Measurements from ENCODE around the gene HCAR3.
"Not testable (repeated sequence)": the region's sequence is repeated elsewhere in the genome, so short reads cannot be mapped to it uniquely, and the experiment has no call there.

Gene HCAR3

DNA sequence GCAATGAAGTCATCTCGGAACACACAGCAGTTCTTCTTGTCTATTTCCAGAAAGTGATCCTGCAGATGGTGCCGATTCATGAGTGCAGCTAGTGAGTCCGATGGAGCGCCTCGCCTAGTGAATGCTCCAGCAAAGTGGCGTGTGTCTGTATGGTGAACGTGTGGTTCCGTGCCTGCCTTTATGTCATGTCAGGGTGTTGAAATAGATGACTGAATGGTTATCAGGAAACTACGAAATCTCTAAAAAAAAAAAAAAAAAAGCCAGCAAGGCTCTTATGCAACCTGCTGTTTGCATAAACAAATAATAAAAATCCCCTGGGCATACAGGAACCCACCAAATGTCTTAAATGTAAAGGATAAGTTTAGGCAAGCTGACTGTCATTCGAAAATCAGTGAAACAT lies at the start of gene HCAR3:
Gene HCAR3 (minus strand): TSS at position 154 of the 400 bp plus-strand sequence. CDS start 74 bp downstream, at position 80.
- DNase-seq (ENCODE audit: low spot score): not testable (repeated sequence)

DNA sequence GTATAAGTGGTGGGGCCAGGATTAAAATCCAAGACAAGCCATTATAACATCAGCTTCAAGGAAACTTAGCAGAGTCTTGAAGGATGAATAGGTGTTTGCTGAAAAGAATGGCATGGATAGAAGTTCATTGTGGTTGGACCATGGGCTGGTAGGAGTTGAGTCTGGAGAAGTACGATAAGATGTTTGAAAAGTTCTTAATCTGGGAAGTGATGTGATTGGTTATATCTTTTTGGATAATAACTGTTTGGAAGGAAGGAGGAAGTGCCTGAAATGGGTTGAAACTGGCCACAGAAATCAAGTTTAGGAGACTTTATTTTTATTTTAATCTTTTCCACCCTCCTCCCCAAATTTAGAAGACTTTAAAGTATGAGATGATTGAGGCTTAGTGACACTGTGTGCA lies 41.0 kb upstream of the HCAR3 start:
- no peak for DNase-seq (ENCODE audit: low spot score)

DNA sequence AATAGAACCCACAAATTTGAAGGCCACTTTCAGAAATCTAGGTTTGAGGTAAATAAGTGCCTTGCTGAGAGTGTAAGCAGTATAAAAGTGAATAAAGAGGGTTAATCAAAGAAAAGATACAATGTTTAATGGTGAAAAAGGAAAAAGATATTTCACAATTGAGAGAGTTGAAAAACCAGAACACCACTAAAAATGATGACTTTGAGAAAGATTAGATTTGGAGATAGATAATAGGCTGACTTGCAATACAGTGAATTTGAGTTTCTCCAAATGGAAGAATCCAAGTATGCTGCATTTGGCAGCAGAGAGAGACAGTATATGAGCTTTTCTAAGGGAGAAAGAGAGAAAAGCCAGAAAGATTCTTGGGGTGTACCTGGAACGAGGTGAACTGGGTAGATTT lies 38.2 kb upstream of the HCAR3 start:
- no peak for DNase-seq (ENCODE audit: low spot score)

DNA sequence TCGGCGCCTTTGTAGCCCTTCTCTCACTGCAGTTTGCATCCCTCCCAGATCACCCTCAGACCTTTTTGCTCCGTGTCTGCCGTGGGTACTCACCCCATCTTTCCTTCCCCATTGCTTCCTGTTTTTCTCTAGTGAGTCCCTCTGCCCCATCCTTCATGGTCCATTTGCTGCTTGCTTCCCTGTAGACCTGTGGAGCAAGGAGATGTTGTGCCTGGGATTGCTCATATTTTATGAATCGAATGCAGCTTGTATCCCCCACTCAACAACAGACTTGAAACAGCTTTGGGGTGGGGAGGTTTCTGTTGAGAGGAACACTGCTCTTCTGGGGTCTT lies 36.7 kb upstream of the HCAR3 start:
- DNase-seq (ENCODE audit: low spot score): no peak

DNA sequence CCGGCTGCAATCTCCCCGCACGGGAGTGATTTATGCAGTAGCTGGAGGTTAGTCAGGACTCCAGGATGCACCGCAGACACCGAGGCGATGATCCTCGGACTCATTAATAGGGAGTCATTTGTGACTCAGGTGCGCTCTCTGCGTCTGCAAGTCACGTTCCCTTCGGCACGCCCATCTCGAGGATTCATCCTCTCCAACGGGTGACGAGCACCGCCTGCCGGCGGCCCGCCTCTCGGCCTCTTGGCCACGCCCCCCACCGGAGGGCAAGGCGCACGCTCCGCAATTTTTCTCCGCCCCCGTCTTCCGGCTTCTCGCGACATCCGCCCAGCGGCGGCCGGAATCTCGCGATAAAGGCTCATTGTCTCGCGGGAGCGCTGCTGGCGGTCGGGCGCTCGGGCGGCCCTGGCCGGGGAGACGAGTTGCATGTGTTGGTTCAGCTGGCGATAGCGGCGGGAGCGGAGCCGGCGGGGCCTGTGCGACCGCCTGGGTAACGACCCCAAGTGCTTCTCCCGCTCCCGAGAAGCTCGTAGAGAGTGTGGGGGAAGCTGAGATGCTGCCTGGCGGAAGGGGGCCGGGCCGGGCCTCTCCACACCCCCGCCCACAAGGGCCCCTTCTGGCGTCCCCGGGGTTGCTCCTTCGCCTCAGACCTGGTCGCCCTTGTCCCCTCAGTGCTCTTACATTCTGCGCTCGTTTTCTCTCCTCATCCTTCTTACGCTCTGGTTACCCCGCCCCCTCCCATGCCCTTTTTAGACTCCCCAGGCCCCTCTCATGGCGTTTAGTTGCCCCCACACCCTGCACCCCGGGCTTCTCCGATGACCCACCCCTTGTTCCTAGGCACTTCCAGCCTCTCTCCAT lies 36.1 kb upstream of the HCAR3 start, which contains the start of gene DENR:
Gene DENR (plus strand): TSS at position 361 of the 855 bp plus-strand sequence. CDS start 878 bp downstream, outside the sequence.
- DNase-seq (ENCODE audit: low spot score): peak; percentile 100

DNA sequence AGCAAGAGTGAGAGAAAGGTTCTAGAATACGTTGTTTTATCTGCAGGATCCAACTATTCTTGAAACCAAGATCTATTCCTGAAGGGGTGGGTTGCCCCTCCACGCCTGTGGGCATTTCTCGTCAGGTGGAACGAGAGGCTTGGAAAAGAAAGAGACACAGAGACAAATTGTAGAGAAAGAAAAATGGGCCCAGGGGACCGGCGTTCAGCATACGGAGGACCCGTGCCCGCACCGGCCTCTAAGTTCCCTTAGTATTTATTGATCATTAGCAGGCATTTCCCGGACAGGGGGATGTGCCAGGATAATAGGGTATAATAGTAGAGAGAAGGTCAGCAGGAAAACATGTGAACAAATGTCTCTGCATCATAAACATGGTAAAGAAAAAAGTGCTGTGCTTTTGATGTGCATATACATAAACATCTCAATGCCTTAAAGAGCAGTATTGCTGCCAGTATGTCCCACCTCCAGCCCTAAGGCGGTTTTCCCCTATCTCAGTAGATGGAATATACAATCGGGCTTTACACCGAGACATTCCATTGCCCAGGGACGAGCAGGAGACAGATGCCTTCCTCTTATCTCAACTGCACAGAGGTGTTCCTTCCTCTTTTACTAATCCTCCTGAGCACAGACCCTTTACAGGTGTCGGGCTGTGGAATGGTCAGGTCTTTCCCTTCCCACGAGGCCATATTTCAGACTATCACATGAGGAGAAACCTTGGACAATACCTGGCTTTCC lies 34.3 kb upstream of the HCAR3 start:
- not testable (repeated sequence) for DNase-seq (ENCODE audit: low spot score)

DNA sequence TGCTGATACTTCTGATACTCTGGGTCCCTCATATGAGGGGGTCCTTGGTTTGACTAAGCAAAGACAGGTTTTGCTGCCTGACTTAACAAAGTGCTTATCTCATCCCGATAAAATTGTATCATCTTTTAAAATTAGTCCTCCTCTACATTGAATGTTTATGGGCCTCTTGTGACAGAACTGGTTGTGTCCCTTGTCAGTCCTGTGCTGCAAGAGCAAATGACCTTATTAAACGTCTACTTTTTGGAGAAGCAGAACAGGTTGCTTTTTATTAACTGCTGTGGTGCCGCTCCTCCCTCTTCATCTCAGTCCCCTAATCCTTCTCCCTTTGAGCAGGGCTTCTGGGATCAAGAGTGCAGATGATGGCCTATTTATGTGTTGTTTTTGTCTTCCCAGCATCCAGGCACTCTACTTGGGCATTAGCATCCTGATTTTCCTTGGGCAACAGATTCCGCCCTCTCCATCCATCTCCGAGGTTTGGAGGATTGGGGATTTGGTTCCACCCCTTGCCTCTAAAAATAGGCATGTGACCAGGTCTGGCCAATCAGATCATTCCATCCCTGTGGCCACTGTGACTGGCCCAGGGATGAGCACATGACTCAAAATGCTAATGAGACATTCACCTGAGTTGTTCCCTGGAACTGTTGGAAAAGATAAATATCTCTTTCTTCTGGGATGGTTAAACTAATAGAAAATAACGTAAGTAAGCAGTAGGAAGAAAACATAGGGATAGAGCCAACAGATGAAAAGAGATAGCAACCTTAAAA lies 33.1 kb upstream of the HCAR3 start:
- no peak for DNase-seq (ENCODE audit: low spot score)

DNA sequence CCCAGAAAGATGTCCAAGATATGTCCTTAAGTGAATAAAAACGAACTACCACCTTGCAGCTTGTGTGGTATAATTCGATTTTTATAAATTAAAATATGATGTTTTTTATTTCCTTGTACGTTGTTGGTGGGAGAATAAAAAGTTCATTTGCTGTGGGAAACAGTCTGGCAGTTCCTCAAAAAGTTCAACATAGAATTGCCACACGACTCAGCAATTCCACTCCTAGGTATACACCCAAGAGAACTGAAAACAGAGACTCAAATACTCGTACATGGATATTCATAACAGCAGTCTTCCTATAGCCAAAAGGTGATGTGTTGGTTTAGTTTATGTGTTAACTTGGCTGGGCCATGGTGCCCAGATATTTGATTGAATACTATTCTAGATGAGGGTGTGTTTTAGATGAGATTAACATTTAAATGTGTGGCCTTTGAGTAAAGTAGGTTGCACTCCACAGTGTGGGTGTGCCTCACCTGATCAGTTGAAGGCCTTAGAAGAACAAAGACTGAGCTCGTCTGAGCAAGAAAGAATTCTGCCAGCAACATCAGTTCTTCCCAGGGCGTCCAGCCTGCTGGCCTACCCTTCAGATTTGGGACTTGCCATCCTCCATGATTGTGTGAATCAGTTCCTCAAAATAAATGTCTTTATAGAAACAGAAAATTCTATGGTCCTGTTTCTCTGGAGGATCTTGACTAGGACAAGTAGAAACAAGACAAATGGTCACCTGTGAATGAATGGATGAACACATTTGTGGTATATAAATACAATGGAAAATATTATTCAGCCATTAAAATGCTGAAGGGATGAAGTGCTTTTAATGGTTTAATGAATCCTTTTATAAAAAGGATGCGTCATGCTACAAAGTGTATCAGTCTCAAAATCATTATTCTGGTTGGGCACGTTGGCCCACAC lies 30.9 kb upstream of the HCAR3 start:
- DNase-seq (ENCODE audit: low spot score): no peak

DNA sequence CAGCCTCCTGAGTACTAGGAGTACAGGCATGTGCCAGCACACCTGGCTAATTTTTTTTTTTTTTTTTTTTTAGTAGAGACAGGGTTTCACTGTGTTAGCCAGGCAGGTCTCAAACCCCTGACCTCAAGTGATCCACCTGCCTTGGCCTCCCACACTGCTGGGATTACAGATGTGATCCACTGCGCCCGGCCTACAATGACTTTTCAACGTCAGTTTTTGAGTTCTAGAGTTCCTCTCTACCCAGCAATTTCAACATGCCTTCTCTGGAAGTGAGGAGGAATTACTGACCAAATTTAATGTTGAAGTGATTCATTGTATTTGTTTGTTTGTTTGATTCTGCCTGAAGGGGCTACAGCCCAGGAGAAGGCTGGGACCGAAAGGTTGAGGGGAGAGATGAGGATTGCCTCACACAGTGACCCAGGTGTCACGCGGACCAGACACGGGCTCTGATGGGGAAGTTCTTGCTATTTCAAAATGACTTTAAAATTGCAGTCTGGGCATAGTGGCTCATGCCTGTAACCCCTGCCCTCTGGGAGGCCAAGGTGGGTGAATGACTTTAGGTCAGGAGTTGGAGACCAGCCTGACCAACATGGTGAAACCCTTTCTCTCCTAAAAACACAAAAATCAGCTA lies 27.4 kb upstream of the HCAR3 start:
- DNase-seq (ENCODE audit: low spot score): no peak

DNA sequence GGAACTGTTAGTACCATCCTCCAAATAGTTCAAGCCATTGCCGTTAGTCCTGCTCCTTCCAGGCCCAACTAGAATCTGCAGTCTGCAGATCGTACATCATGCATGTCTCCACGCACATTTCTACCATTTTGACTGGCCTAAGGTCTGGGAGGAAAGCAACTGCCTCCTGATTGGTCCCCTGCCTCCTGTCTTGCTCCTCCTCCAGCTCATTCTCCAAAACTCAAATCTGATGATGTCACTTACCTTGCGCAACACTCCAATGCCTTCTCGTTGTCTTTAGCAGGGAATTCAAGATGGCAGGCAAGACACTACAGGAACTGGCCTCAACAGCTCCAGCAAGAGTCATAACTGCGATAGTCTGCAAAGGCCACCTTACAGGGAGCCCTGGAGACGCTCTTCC lies 23.7 kb upstream of the HCAR3 start:
- no peak for DNase-seq (ENCODE audit: low spot score)

DNA sequence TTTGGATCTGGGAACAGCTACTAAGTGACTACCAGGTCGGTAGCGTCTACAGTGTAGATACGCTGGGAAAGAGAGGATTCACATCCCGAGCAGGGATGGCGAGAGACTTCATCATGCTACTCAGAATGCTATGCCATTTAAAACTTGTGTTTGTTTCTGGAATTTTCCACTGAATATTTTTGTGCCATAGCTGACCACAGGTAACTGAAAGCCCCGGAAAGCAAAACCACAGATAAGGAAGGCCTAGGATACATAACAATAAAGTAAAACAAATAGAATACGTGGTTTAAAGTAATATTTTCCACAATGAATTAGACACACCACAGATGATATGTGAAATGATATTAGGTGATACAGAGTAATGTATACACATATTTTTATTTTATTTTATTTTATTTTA lies 22.0 kb upstream of the HCAR3 start:
- no peak for DNase-seq (ENCODE audit: low spot score)

DNA sequence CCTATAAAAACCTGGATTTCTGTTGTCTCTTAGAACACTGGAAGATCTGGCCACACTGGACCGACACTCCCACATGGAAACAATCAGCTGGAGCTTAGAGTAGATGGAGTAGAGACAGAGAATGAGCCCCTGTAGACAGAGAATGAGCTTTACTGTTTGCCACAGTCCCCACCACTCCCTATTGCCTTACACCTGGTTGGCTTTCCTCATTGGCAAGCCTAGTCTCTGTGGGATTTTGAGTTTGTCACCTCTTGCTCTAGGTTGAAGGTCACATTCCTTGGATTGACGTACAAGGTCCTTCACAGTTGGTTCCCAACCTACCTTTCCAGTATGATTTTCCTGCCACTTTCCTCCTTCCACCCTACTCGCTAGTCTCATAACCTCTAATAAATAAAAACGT lies 16.0 kb upstream of the HCAR3 start:
- DNase-seq (ENCODE audit: low spot score): no peak

DNA sequence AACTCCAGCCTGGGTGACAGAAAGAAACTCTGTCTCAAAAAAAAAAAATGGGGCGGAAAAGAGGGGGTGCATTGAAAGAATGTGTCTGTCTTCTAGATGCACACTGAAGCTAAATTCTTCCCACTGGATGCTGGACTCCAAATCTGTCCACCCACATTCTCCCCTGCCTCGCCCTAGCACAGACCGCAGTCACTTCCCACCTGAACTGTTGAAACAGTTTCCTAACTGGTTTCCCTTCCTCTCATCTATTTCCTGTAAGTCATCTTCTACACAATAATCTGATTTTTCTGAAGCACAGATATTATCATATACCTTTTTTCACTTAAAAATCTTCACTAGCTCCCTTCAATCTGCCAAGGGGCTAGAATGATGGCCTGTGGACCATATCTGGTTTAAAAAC lies 15.6 kb upstream of the HCAR3 start:
- no peak for DNase-seq (ENCODE audit: low spot score)

DNA sequence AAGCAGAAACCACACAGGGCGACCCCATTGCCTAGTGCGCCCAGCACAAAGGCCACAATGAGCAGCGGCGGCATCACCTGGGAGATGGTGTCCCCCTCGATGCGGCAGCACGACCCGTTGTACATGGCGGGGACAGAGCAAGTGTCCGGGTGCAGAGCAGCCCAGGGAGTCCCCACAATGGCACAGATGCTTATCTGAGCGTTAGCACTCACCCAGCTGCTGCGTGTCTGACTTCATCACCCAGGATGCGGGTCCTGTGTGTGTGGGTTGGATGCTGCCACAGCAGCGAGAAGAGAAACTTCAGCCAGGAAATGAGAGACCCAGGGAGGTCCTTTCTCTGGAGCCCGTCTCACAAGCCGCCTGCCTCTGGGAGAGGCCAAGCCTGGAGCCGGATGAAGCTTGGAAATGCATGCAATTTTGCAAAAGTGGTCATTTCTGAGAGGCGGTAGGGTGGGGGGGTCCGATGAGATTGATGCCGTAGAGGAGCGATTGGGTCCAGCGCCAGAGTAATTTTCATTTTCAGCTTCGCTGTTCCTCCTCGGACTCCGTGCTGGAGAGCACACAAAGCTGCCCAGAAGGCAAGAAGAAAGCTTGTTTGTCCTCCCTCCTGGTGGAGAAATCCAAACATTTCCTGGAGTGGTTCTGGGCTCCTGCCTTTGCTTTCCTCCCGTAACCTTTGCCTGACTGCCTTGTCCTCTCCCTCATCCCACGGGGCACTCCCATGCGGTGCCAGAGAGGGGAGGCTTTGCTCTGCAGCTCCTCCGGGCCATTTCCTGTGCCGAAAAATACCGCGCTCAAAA lies 13.8 kb upstream of the HCAR3 start, which contains the start of gene HCAR1:
Gene HCAR1 (minus strand): TSS at position 630 of the 800 bp plus-strand sequence. CDS start 505 bp downstream, at position 125.
- no peak for DNase-seq (ENCODE audit: low spot score)

DNA sequence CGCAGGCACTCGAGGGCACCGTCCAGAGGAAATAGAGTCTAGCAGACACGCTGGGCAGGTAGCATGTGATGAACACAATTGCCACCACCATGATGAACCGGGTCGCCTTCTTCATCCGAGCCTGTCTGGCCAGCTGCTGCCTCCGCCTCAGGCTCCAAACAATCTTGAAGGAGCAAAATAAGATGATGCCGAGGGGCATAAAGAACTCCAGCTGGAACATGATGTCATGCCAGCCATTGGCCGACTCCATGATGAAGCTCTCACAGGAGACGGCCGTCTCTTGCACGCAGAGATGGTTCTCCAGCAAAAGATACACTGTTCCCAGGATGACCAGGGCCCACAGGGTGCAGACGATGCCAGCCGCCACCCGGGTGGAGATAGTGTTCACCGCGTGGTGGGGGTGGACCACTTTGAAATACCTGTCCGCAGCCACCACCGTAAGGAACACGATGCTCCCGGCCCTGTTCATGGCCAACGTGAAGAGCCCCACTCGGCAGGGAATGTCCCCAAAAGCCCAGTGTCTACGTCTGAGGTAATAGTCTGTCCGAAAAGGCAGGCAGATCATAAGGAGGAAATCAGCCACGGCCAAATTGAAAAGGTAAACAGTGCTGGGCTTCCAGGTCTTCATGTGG lies 13.1 kb upstream of the HCAR3 start:
- no peak for DNase-seq (ENCODE audit: low spot score)

DNA sequence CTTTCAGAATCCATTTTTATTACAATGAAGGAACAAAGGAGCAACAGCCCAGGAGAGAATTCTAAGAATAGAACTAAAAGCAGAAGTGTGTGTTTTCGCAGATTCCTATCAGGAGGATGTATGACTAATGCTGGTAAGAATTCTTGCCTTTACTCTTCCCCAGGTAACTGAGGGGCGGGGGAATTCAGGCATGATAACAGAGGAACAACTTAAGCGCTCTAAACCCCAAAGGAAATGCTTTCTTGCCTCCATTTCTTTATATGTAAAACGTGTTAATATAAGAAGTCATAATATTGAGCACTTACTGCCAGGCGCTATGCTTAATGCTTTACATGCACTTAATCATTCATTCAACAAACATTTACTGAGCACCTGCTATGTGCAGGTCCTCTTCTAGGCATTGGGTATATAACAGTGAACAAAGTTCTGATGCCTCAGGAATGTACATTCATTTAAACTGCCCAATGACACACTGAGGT lies 9.5 kb upstream of the HCAR3 start:
- DNase-seq (ENCODE audit: low spot score): no peak

DNA sequence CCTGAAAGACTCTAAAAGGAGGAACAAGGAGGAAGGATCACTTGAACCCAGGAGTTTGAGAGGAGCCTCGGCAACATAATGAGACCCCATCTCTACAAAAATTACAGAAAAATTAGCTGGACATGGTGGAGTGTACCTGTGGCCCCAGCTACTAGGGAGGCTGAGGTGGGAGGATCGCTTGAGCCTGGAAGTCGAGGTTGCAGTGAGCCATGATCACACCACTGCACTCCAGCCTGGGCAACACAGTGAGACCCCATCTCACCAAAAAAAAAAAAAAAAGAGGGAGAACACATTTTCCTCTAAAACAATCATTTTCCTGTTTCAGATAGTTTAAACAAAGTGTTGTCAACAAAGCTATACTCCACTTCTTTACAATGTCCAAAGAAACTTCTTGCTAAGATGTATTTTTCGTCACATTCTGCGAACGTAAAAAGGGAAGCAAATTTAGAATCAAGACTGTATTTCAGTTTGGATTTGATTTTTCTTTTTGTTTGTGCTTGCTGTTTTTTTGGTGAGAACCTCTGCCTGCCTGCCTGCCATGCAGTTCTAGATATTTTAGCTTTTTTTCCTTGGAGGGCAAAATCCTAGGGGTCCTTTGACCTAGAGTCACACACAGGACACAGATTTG lies 9.0 kb upstream of the HCAR3 start:
- DNase-seq (ENCODE audit: low spot score): no peak

DNA sequence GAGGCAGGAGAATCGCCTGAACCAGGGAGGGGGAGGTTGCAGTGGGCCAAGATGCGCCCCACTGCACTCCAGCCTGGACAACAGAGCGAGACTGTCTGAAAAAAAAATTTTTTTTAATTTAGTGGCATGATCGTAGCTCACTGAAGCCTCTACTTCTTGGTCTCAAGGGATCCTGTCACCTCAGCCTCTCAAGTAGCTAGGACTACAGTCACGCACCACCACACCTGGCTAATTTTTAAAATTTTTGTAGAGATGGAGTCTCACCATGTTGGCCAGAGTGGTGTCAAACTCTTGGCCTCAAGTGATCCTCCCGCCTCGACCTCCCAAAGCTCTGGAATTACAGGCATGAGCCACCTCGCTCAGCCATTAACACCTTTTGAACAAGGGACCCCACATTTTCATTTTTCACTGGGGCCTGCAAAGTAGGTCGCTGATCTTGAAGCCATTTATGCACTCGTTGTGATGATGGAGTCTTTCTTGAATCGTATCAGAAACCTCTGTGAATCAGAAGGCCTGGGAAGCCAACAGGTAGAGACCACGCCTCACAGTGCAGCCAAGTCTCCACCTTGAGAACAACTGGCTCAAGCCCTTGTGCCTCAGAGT lies 8.1 kb upstream of the HCAR3 start:
- no peak for DNase-seq (ENCODE audit: low spot score)

DNA sequence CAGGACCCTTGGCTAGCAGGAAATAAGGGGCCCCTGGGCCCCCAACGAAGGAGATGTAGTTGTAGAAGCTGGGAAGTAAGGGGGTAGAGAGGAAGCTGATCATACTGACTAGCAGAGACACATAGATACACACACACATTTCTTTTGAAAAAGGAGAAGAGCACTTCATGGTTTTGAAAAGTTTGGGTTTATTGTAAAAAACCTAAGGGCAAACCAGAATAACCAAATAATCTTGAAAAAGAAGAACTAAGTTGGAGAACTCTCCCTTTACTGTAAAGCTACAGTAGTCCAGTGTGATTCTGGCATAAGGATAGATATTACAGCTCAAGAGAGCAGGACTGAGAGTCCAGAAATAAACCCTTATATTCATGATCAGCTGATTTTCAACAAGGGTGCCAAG lies 5.8 kb upstream of the HCAR3 start:
- DNase-seq (ENCODE audit: low spot score): no peak

Data from ecto neural progenitor cell (in vitro differentiated cells).